NCI-H187 treated with DMSO at 0.1 percent for 48 hours (cell line): ENCODE measurements around the gene GOLGA6L7.
"Not testable (repeated sequence)": the region's sequence is repeated elsewhere in the genome, so short reads cannot be mapped to it uniquely, and the experiment has no call there.

ENCODE experiments used
- DNase-seq: peaks from one replicate; lab custom pipeline; 2025; lab: John Stamatoyannopoulos, UW

Gene GOLGA6L7

GRCh38 chr15:28843520-28843919 lies 4.9 kb downstream of the GOLGA6L7 start:
- not testable (repeated sequence) for DNase-seq

- not testable (repeated sequence) for DNase-seq
Measured at GRCh38 chr15:28842210-28842609, 6.2 kb downstream of the GOLGA6L7 start.

- DNase-seq: not testable (repeated sequence)
Measured at GRCh38 chr15:28840285-28840684, 8.2 kb downstream of the GOLGA6L7 start.

GRCh38 chr15:28834957-28835585 lies 13.4 kb downstream of the GOLGA6L7 start:
- DNase-seq: not testable (repeated sequence)

- DNase-seq: peak; percentile 21
Measured at GRCh38 chr15:28831897-28832587, 16.4 kb downstream of the GOLGA6L7 start.

- DNase-seq: not testable (repeated sequence)
Measured at GRCh38 chr15:28821420-28821819, 27.0 kb downstream of the GOLGA6L7 start.

- not testable (repeated sequence) for DNase-seq
Measured at GRCh38 chr15:28819930-28820295, 28.5 kb downstream of the GOLGA6L7 start.

- not testable (repeated sequence) for DNase-seq
Measured at GRCh38 chr15:28819019-28819929, 29.2 kb downstream of the GOLGA6L7 start.

GRCh38 chr15:28818168-28818567 lies 30.3 kb downstream of the GOLGA6L7 start:
- DNase-seq: not testable (repeated sequence)

- DNase-seq: not testable (repeated sequence)
Measured at GRCh38 chr15:28814059-28814458, 34.4 kb downstream of the GOLGA6L7 start.

GRCh38 chr15:28813392-28813791 lies 35.1 kb downstream of the GOLGA6L7 start:
- not testable (repeated sequence) for DNase-seq

GRCh38 chr15:28811852-28812550 lies 36.4 kb downstream of the GOLGA6L7 start:
- DNase-seq: not testable (repeated sequence)

- not testable (repeated sequence) for DNase-seq
Measured at GRCh38 chr15:28810444-28810843, 38.0 kb downstream of the GOLGA6L7 start.

GRCh38 chr15:28808136-28808535 lies 40.3 kb downstream of the GOLGA6L7 start:
- DNase-seq: not testable (repeated sequence)

GRCh38 chr15:28800366-28800765 lies 48.1 kb downstream of the GOLGA6L7 start:
- DNase-seq: not testable (repeated sequence)

- not testable (repeated sequence) for DNase-seq
Measured at GRCh38 chr15:28798234-28798633, 50.2 kb downstream of the GOLGA6L7 start.

- not testable (repeated sequence) for DNase-seq
Measured at GRCh38 chr15:28794231-28794630, 54.2 kb downstream of the GOLGA6L7 start.
